Measurements from ENCODE around the gene AIFM3.

AIFM3 gene

DNA sequence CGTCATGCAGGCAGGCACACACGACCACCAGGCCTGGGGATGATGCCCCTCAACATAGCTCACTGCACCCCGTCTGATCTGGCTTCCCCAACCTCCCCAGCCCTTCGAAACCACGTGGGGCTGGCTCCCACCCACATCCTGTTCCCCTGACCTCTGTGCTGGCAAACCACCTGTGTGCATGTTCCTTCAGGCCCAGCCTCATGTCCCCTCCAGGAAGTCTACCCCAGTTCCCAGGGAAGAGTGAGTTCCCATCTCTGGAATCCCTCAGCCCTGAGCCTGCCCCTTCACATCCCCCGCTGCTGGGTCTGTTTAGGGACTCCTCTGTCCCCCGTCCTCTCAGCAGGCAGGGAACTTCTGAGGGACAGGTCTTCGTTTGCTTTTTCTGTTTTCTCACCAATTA is 58.2 kb downstream of the AIFM3 start:
- Histone ChIP-seq H3F3A (ENCODE audit: insufficient read depth, low read length) (no peaks in the 10 kb centered on the region), H3K9me2 (replicated peaks; ENCODE audit: insufficient read depth, low read length) (no peaks in the 10 kb centered on the region), H3K79me2 (ENCODE audit: low read length) (no peaks in the 10 kb centered on the region), H3K4me3 (ENCODE audit: low read length) (no peak overlapping the region), H3K27ac (ENCODE audit: low read length) (no peak overlapping the region), H3K4me2 (ENCODE audit: low read depth, low read length) (no peak overlapping the region), H3K27me3 (replicated peaks; ENCODE audit: insufficient read depth, low read length) (peaks cover 19% of the 10 kb centered on the region), H3K4me1 (ENCODE audit: low read length) (no peaks in the 10 kb centered on the region; the same call in 1 of the 2 replicates), H3K36me3 (replicated peaks; ENCODE audit: insufficient read depth, low read length) (no peaks in the 10 kb centered on the region), H3K9me3 (replicated peaks; ENCODE audit: insufficient read depth, low read length) (no peaks in the 10 kb centered on the region), H2AFZ (ENCODE audit: low read length) (no peak overlapping the region), H4K20me1 (ENCODE audit: insufficient read depth, low read length) (no peaks in the 10 kb centered on the region), H3K9ac (ENCODE audit: low read length) (no peak overlapping the region)
- TF ChIP-seq EZH2 (optimal IDR thresholded peaks at IDR 0.05; ENCODE audit: low read depth, low read length): no peak
- no peak for TF ChIP-seq EZH2phosphoT487 (IDR thresholded peaks at IDR 0.05; ENCODE audit: low read length)
- TF ChIP-seq, protein P1, sequence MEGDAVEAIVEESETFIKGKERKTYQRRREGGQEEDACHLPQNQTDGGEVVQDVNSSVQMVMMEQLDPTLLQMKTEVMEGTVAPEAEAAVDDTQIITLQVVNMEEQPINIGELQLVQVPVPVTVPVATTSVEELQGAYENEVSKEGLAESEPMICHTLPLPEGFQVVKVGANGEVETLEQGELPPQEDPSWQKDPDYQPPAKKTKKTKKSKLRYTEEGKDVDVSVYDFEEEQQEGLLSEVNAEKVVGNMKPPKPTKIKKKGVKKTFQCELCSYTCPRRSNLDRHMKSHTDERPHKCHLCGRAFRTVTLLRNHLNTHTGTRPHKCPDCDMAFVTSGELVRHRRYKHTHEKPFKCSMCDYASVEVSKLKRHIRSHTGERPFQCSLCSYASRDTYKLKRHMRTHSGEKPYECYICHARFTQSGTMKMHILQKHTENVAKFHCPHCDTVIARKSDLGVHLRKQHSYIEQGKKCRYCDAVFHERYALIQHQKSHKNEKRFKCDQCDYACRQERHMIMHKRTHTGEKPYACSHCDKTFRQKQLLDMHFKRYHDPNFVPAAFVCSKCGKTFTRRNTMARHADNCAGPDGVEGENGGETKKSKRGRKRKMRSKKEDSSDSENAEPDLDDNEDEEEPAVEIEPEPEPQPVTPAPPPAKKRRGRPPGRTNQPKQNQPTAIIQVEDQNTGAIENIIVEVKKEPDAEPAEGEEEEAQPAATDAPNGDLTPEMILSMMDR (IDR thresholded peaks at IDR 0.05; ENCODE audit: low read length): no peak
- DNase-seq: no peak

GRCh38 chr22:21025763-21026755 is 59.0 kb downstream of the AIFM3 start:
- peaks cover 26% of the 10 kb centered on the region for H3K27me3 ChIP-seq (replicated peaks; ENCODE audit: insufficient read depth, low read length)
- no peaks in the 10 kb centered on the region for H4K20me1 ChIP-seq (ENCODE audit: insufficient read depth, low read length)
- H3F3A ChIP-seq (ENCODE audit: insufficient read depth, low read length): no peaks in the 10 kb centered on the region
- no peaks in the 10 kb centered on the region for H3K36me3 ChIP-seq (replicated peaks; ENCODE audit: insufficient read depth, low read length)
- TF ChIP-seq EZH2 (optimal IDR thresholded peaks at IDR 0.05; ENCODE audit: low read depth, low read length): no peak
- TF ChIP-seq EZH2phosphoT487 (IDR thresholded peaks at IDR 0.05; ENCODE audit: low read length): no peak
- no peaks in the 10 kb centered on the region for H3K79me2 ChIP-seq (ENCODE audit: low read length)
- H3K9ac ChIP-seq (ENCODE audit: low read length): no peak overlapping the region
- H2AFZ ChIP-seq (ENCODE audit: low read length): no peak overlapping the region
- H3K4me2 ChIP-seq (ENCODE audit: low read depth, low read length): no peak overlapping the region
- H3K9me3 ChIP-seq (replicated peaks; ENCODE audit: insufficient read depth, low read length): no peaks in the 10 kb centered on the region
- no peak overlapping the region for H3K27ac ChIP-seq (ENCODE audit: low read length)
- no peaks in the 10 kb centered on the region; the same call in 1 of the 2 replicates for H3K4me1 ChIP-seq (ENCODE audit: low read length)
- H3K4me3 ChIP-seq (ENCODE audit: low read length): no peak overlapping the region
- no peak for DNase-seq
- no peaks in the 10 kb centered on the region for H3K9me2 ChIP-seq (replicated peaks; ENCODE audit: insufficient read depth, low read length)

GRCh38 chr22:21026783-21027692 is 60.0 kb downstream of the AIFM3 start:
- no peak overlapping the region for H3K27ac ChIP-seq (ENCODE audit: low read length)
- DNase-seq: no peak

More at GRCh38 chr22:21026783-21027692, 60.0 kb downstream of the AIFM3 start:
- no peak overlapping the region for H3K9ac ChIP-seq (ENCODE audit: low read length)
- H3K4me2 ChIP-seq (ENCODE audit: low read depth, low read length): no peak overlapping the region
- H2AFZ ChIP-seq (ENCODE audit: low read length): no peak overlapping the region
- no peaks in the 10 kb centered on the region for H3K79me2 ChIP-seq (ENCODE audit: low read length)
- no peaks in the 10 kb centered on the region for H3K36me3 ChIP-seq (replicated peaks; ENCODE audit: insufficient read depth, low read length)
- no peak overlapping the region for H3K4me3 ChIP-seq (ENCODE audit: low read length)
- H4K20me1 ChIP-seq (ENCODE audit: insufficient read depth, low read length): no peaks in the 10 kb centered on the region
- peaks cover 29% of the 10 kb centered on the region for H3K27me3 ChIP-seq (replicated peaks; ENCODE audit: insufficient read depth, low read length)
- no peaks in the 10 kb centered on the region for H3K9me3 ChIP-seq (replicated peaks; ENCODE audit: insufficient read depth, low read length)
- no peaks in the 10 kb centered on the region for H3F3A ChIP-seq (ENCODE audit: insufficient read depth, low read length)
- TF ChIP-seq EZH2 (optimal IDR thresholded peaks at IDR 0.05; ENCODE audit: low read depth, low read length) (no peak), EZH2phosphoT487 (IDR thresholded peaks at IDR 0.05; ENCODE audit: low read length) (no peak)
- TF ChIP-seq, protein P1 (IDR thresholded peaks at IDR 0.05; ENCODE audit: low read length): no peak
- no peaks in the 10 kb centered on the region for H3K9me2 ChIP-seq (replicated peaks; ENCODE audit: insufficient read depth, low read length)
- no peaks in the 10 kb centered on the region; the same call in 1 of the 2 replicates for H3K4me1 ChIP-seq (ENCODE audit: low read length)

Measured in MM.1S (cell line).